ENCODE data around the gene IFITM5.

GRCh38 chr11:330307-330693, 31.0 kb upstream of the IFITM5 start:
- TF ChIP-seq CTCF (IDR thresholded peaks at IDR 0.05) (no peak), POLR2A (IDR thresholded peaks at IDR 0.05) (no peak)

Data from right lobe of liver (tissue), 4 donors.